DND-41 (cell line): ENCODE results near the gene ACP2.

ENCODE experiments used
- EZH2 ChIP-seq: IDR thresholded peaks from 3 replicates; pipeline ENCODE4 v1.6.1; 2012; ENCODE audit warnings: borderline replicate concordance, low read depth, mild to moderate bottlenecking, moderate library complexity, low read length, inconsistent platforms; ENCODE audit not compliant: severe bottlenecking
- TF ChIP-seq, protein P1 (sequence below): IDR thresholded peaks from 2 replicates; pipeline ENCODE4 v1.5.1; 2012; ENCODE audit warnings: borderline replicate concordance, low read length, moderate library complexity, mild to moderate bottlenecking; ENCODE audit not compliant: poor library complexity, severe bottlenecking; ENCODE audit errors: extremely low read depth

GRCh38 chr11:47270331-47271271 lies 22.0 kb upstream of the ACP2 start:
- TF ChIP-seq, protein P1, sequence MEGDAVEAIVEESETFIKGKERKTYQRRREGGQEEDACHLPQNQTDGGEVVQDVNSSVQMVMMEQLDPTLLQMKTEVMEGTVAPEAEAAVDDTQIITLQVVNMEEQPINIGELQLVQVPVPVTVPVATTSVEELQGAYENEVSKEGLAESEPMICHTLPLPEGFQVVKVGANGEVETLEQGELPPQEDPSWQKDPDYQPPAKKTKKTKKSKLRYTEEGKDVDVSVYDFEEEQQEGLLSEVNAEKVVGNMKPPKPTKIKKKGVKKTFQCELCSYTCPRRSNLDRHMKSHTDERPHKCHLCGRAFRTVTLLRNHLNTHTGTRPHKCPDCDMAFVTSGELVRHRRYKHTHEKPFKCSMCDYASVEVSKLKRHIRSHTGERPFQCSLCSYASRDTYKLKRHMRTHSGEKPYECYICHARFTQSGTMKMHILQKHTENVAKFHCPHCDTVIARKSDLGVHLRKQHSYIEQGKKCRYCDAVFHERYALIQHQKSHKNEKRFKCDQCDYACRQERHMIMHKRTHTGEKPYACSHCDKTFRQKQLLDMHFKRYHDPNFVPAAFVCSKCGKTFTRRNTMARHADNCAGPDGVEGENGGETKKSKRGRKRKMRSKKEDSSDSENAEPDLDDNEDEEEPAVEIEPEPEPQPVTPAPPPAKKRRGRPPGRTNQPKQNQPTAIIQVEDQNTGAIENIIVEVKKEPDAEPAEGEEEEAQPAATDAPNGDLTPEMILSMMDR, result peak; percentile 37
- TF ChIP-seq EZH2, result no peak
